ENCODE results near the gene SLC41A2.

- TF ChIP-seq POLR2A (IDR thresholded peaks at IDR 0.05) (no peak), CTCF (IDR thresholded peaks at IDR 0.05) (no peak)
Measured at GRCh38 chr12:104944252-104944651, 13.8 kb downstream of the SLC41A2 start.

Data from testis (tissue), 2 donors.